HG02759 (cell line): ENCODE measurements around the gene SLC25A12.

Experiments used
- ATAC-seq: cut with Tn5 transposase; IDR thresholded peaks from one replicate; pipeline ENCODE4 v1.9.1; 2021; ENCODE audit warnings: mild to moderate bottlenecking, moderate library complexity; ENCODE audit not compliant: unreplicated experiment

The SLC25A12 gene

DNA sequence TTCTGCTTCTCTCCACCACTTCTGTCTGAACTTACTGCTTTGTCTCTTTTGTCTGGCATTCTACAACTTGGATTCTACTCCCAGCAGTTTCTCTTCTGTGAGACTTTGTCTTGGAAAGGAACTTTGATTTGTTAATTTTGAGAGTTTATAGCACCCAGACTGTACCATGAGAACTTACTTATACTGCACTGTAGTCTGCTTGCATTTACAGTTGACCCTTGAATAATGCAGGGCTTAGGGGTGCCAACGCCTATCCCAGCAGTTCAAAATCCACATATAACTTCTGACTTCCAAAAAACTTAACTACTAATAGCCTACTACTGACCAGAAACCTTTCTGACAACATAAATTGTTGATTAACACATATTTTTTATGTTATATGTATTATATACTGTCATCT, 151.3 kb downstream of the SLC25A12 start:
- ATAC-seq = no peak

DNA sequence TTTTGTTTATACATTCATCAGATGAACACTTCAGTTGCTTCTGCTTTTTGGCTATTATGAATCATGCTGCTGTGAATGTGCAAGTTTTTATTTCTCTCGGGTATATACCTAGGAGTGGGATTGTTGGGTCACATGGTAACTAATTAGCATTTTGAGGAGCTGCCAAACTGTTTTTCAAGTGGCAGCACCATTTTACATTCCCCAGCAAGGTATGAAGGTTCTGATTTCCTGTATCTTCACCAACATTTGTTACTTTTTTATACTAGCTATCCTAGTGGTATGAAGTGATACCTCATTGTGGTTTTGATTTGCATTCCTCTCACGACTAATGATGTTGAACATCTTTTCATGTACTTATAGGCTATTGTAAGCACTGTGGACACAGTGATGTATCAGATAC, 152.9 kb downstream of the SLC25A12 start:
- no peak for ATAC-seq

DNA sequence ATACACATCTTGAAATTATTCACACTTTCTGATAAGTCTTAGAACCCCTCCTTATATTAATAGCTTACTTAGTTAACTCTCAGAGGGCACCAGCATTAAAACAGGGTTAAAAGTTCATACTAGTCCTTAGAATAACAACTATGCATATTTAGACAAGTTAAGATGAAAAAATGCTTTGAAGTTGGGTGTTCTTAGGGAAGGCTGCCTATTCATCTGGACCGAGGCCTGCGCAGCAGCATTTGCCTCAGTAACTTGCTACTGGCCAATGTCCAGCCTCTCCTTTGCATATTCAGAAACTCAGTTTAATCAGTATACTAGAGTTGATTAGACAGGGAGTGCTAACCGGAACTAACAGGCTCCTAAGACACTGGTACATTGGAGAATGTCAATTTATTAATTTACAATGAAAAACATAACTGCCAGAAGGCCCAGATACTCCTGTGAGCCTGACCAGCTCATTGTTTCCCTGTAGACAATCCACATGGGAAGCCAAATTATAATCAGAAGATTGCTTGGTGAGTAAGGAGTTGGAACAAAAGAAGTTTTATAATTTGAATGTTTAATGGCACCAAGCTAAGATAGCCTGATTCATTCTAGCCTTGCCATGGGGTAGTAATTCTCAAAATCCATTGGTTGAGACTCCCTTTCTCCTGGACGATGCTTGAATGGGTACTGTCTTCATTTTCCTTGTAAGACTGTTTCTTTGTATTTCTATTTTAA, 157.9 kb downstream of the SLC25A12 start:
- ATAC-seq = no peak
